OCI-LY7 (cell line): ENCODE results near the gene RGMB.

Source experiments
- CTCF ChIP-seq: fragments of 200-600 bp; sonication (generic); conservative IDR thresholded peaks from 2 replicates; pipeline ENCODE4 v1.5.1; 2014; ENCODE audit warnings: mild to moderate bottlenecking, antibody characterized with exemption, low read length, moderate library complexity, mixed read lengths
- EZH2phosphoT487 ChIP-seq: fragments of 200-600 bp; sonication (generic); IDR thresholded peaks from 2 replicates; pipeline ENCODE4 v1.6.1; 2018; ENCODE audit warnings: low read depth, borderline replicate concordance, mild to moderate bottlenecking, mixed run types, antibody characterized with exemption, low read length, moderate library complexity, mixed read lengths

- TF ChIP-seq CTCF (no peak), EZH2phosphoT487 (no peak)
Measured at GRCh38 chr5:98779264-98779877, 5.9 kb downstream of the RGMB start.
